Endothelial cell of umbilical vein (primary cell): ENCODE measurements around the gene ABCC4. TPM values are rescaled to one million over a fixed set of nuclear protein-coding genes. Genes with fewer than 3 reads are reported as not detected.

ENCODE experiments used
- BruUV-seq: library from RNA; stranded (reverse); fragments of 400-500 nt; replicated peaks from 2 replicates; lab custom pipeline; 2021; lab: Mats Ljungman, UMichigan
- CTCF ChIA-PET: fragments of 300-600, 350-600 bp; sonication (Branson Sonifier 250); formaldehyde crosslinking; loops from one replicate; lab custom pipeline; 2021; ENCODE audit warnings: antibody characterized with exemption, inconsistent platforms; lab: Charles Lee
- POLR2A ChIA-PET: fragments of 300-600, 350-600 bp; sonication (Branson Sonifier 250); formaldehyde crosslinking; loops from one replicate; lab custom pipeline; 2021; ENCODE audit warnings: antibody characterized with exemption, inconsistent platforms; lab: Charles Lee
- DNase-seq: peaks from one replicate; pipeline ENCODE4 v3.0.0-alpha.2; 2011; ENCODE audit warnings: low read depth, low spot score
- FAIRE-seq: peaks from 2 replicates; lab custom pipeline; 2011; peaks lifted over from hg19 to GRCh38; lab: Jason Lieb, UNC
- H2AFZ ChIP-seq: 2 replicates; pipeline ENCODE4 v1.6.0; 2012; ENCODE audit warnings: low read depth, low read length, control low read depth, inconsistent platforms
- H3K27ac ChIP-seq: 2 replicates; pipeline ENCODE4 v1.5.1; 2011; ENCODE audit warnings: low read depth, mild to moderate bottlenecking, control low read depth, low read length, moderate library complexity; ENCODE audit not compliant: insufficient read depth
- H3K27me3 ChIP-seq, 2 experiments: 2 replicates each; pipeline versions ENCODE4 v1.6.0 to v1.6.1; 2011; ENCODE audit warnings: low read length in 2 of 2, mixed read lengths in 1 of 2; ENCODE audit not compliant: control insufficient read depth in 2 of 2, insufficient read depth in 2 of 2
- H3K36me3 ChIP-seq, 2 experiments: 2 replicates in 1 of 2; 3 replicates in 1 of 2; pipeline ENCODE4 v1.5.1; 2011; ENCODE audit warnings: low read length in 2 of 2, mild to moderate bottlenecking in 1 of 2, moderate library complexity in 1 of 2; ENCODE audit not compliant: control insufficient read depth in 2 of 2, insufficient read depth in 2 of 2; ENCODE audit errors: extremely low read depth in 1 of 2
- H3K4me1 ChIP-seq: 3 replicates; pipeline ENCODE4 v1.5.1; 2011; ENCODE audit warnings: mild to moderate bottlenecking, low read length; ENCODE audit not compliant: control insufficient read depth, insufficient read depth; ENCODE audit errors: extremely low read depth
- H3K4me2 ChIP-seq: 2 replicates; pipeline ENCODE4 v1.6.1; 2011; ENCODE audit warnings: low read length, control low read depth, mixed read lengths; ENCODE audit not compliant: insufficient read depth
- H3K4me3 ChIP-seq, 3 experiments: fragments of 200-600 bp in 1 of 3; sonication (generic), shearing (Covaris generic) in 1 of 3; replicated peaks in 1 of 3; 2 replicates each; pipeline ENCODE4 v1.5.1; 2011 to 2016; ENCODE audit warnings: control low read depth in 3 of 3, low read length in 3 of 3, mild to moderate bottlenecking in 2 of 3, inconsistent platforms in 1 of 3, low read depth in 1 of 3, moderate library complexity in 1 of 3; ENCODE audit not compliant: insufficient read depth in 1 of 3
- H3K79me2 ChIP-seq: 2 replicates; pipeline ENCODE4 v1.6.0; 2012; ENCODE audit warnings: low read length, inconsistent platforms; ENCODE audit not compliant: control insufficient read depth, insufficient read depth
- H3K9ac ChIP-seq: replicated peaks from 2 replicates; pipeline ENCODE3; 2011; ENCODE audit warnings: low read length, control low read depth; ENCODE audit not compliant: insufficient read depth; ENCODE audit errors: extremely low read depth
- H3K9me1 ChIP-seq: replicated peaks from 3 replicates; pipeline ENCODE4 v1.6.0; 2011; ENCODE audit warnings: mild to moderate bottlenecking, low read length; ENCODE audit not compliant: control insufficient read depth, insufficient read depth; ENCODE audit errors: extremely low read depth
- H3K9me3 ChIP-seq: replicated peaks from 2 replicates; pipeline ENCODE4 v1.5.1; 2012; ENCODE audit warnings: low read length, inconsistent platforms; ENCODE audit not compliant: control insufficient read depth, insufficient read depth
- H4K20me1 ChIP-seq: replicated peaks from 2 replicates; pipeline ENCODE3; 2011; ENCODE audit warnings: mild to moderate bottlenecking, low read length; ENCODE audit not compliant: control insufficient read depth, insufficient read depth; ENCODE audit errors: extremely low read depth
- CTCF ChIP-seq, 2 donors: IDR thresholded peaks; 1 replicate in 1 of 2; 2 replicates in 1 of 2; pipeline ENCODE4 v1.5.1; 2011; ENCODE audit warnings: low read length in 2 of 2, mild to moderate bottlenecking in 2 of 2, moderate library complexity in 2 of 2, control low read depth in 1 of 2, inconsistent platforms in 1 of 2, low read depth in 1 of 2; ENCODE audit not compliant: insufficient read depth in 1 of 2; ENCODE audit errors: extremely low read depth in 1 of 2
- EZH2 ChIP-seq: IDR thresholded peaks from 2 replicates; pipeline ENCODE4 v1.6.1; 2012; ENCODE audit warnings: borderline replicate concordance, low read depth, mild to moderate bottlenecking, moderate library complexity, low read length, inconsistent platforms; ENCODE audit not compliant: severe bottlenecking
- FOS ChIP-seq: IDR thresholded peaks from 2 replicates; pipeline ENCODE4 v1.6.1; 2011; ENCODE audit warnings: mild to moderate bottlenecking, low read length, moderate library complexity, borderline replicate concordance; ENCODE audit not compliant: insufficient read depth
- GATA2 ChIP-seq: IDR thresholded peaks from 2 replicates; pipeline ENCODE4 v1.7.0; 2011; ENCODE audit warnings: low read depth, mild to moderate bottlenecking, moderate library complexity, mixed read lengths, low read length; ENCODE audit not compliant: insufficient read length, insufficient read depth
- JUN ChIP-seq: IDR thresholded peaks from 2 replicates; pipeline ENCODE4 v1.6.1; 2011; ENCODE audit warnings: borderline replicate concordance, low read depth; ENCODE audit not compliant: insufficient read length, insufficient read depth
- MAX ChIP-seq: IDR thresholded peaks from 2 replicates; pipeline ENCODE4 v1.6.1; 2011; ENCODE audit not compliant: insufficient read depth, insufficient read length
- MYC ChIP-seq: IDR thresholded peaks from one replicate; pipeline ENCODE4 v1.6.1; 2011; ENCODE audit warnings: mild to moderate bottlenecking, low read depth, low read length
- POLR2A ChIP-seq: IDR thresholded peaks from 2 replicates; pipeline ENCODE4 v1.6.1; 2012; ENCODE audit warnings: low read depth, mild to moderate bottlenecking, control low read depth, low read length
- POLR2AphosphoS5 ChIP-seq: IDR thresholded peaks from 2 replicates; pipeline ENCODE4 v1.6.1; 2012; ENCODE audit warnings: low read depth, mild to moderate bottlenecking, control low read depth, low read length, moderate library complexity; ENCODE audit not compliant: insufficient read depth
- dilution Hi-C: fragments of 300-500 bp; cut with MboI; formaldehyde crosslinking; loops from one replicate; pipeline ENCODE4 v1.15.0; 2019; ENCODE audit warnings: low sequenced_read_pairs; ENCODE audit not compliant: extremely low pct_ligation_motif_present
- intact Hi-C: fragments of 100-400 bp; cut with micrococcal nuclease; formaldehyde crosslinking; loops from one replicate; pipeline ENCODE4 v1.10.0; 2022
- polyA plus RNA-seq, 4 experiments: library from polyadenylated mRNA; depleted of rRNA in 3 of 4; stranded (reverse) in 3 of 4; unstranded in 1 of 4; fragments of >200 nt; gene quantifications; 2 replicates each; pipeline versions ENCODE4 v1.2.1 to v1.2.3, GENCODE V29; 2011 to 2012; ENCODE audit warnings: missing spikeins in 1 of 4
- total RNA-seq: library from RNA; stranded (reverse); gene quantifications from 2 replicates; pipeline ENCODE4 v1.2.3, GENCODE V29; 2021

The ABCC4 gene
- total and polyA plus RNA-seq, 2 donors (not counting 3 experiments of a cell fraction or from before 2014, with no cell fraction given) = 9.2 to 15.9 TPM

DNA sequence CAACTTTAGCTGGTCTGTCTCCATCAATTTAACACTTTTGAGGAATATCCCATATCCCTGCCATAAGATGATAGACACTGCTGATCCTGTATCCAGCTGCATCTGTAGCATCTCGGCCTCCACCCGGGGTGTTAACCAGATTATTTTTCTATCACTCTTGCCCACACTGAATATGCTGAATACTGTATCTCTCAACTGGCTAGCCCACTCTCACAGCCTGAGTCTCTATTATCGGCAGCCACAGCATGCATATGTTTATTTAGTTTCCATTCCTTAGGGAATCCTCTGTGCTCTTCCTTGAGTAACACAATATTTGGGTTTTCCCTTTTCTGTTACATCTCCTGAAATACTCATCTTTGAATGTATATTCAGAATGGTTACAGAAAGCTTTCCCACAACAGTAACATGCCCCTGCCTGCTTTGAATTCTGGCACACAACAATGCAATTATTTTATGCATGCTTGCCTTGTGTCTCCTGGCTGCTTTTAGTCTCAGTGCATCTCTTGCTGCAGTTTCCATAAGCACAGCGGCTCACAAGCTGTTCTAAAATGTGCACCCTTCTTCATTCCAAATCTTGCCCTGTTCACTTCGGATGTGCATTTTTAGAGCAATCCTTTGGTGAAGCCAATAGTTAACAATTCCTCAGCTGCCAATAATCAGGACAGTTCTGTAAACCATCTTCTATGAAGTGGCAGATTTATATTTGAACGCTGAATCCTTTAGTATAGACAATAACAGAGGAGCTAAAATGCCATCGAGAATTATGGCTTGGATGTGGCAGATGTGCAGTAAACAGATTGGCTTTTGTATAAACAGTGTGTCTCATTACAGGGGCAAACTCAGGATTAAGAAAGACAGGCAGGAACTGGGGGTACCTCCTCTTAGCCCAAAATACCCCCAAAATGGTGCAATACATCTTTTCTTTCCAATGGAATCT lies 327.0 kb downstream of the ABCC4 start:
- H3K4me2 ChIP-seq = no peak overlapping the region
- ChIA-PET CTCF (interaction anchor here (2.1 to 2.4 kb wide), 2 partner anchors 11 to 182 kb away, joined by 6 to 11 read pairs; no protein-coding TSS in a partner anchor), POLR2A (no interaction called here)
- no peak for FAIRE-seq
- H3K4me3 ChIP-seq = no peak overlapping the region
- intact Hi-C loops = no loop called here
- no peaks in the 10 kb centered on the region for H4K20me1 ChIP-seq
- no peak overlapping the region for H2AFZ ChIP-seq
- H3K9me3 ChIP-seq = no peaks in the 10 kb centered on the region
- no peaks in the 10 kb centered on the region for H3K79me2 ChIP-seq
- no TSS peak for BruUV-seq
- DNase-seq = no peak
- H3K9ac ChIP-seq = no peak overlapping the region
- H3K4me1 ChIP-seq = no peaks in the 10 kb centered on the region
- dilution Hi-C loops = no loop called here
- no peak for TF ChIP-seq GATA2
- TF ChIP-seq MAX = no peak
- TF ChIP-seq JUN = no peak
- TF ChIP-seq POLR2AphosphoS5 = no peak
- TF ChIP-seq EZH2 = no peak
- no peak for TF ChIP-seq POLR2A
- TF ChIP-seq MYC = no peak
- TF ChIP-seq CTCF (IDR thresholded peaks at IDR 0.05; ENCODE audit: extremely low read depth in 1 of 2, insufficient read depth in 1 of 2, low read depth in 1 of 2, low read length in 2 of 2) = no peak
- no peak for TF ChIP-seq FOS
- no peaks in the 10 kb centered on the region for H3K9me1 ChIP-seq
- H3K36me3 ChIP-seq = no peaks in the 10 kb centered on the region
- no peak overlapping the region for H3K27ac ChIP-seq
- peaks cover 25 to 55% of the 10 kb centered on the region in 2 experiments for H3K27me3 ChIP-seq
